ENCODE data around the gene CRYBG2.
"Not testable (repeated sequence)": the region's sequence is repeated elsewhere in the genome, so short reads cannot be mapped to it uniquely, and the experiment has no call there.

The CRYBG2 gene

DNA sequence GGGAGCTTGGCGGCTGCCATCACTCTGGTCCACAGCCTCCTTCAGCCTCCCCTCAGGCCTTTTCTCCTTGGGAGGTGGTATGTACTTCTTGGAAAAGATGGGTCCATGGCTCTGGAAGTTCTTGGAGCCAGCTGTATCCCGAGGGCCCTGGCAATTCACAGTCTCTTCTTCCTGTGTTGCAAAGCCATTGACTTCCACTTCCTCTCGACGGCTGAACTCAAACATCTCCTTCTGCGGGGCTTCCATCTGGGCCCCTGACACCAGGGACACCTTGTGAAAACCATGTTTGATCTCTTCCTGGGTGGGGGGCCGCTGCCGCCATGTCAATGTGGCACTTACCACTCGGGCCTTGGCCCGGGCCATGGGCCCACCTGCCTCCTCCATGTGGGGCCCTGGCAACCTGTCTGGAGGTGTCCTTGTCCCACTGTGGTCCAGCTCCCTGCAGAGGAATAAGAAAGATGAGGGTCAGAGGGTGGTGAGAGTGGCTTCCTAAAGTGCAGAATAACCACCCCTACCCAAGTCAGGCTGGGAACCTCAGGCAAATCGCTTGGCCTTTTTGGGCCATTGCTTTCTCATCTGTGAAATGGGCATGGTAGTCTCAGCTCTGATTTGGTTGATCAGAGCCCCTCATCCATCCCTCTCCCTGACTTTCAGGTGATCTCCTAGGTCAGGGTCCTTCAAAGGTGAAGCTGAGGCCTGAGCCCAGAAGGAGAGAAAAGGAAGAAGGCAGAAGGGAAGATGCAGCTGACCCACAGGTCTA, 7.5 kb downstream of the CRYBG2 start:
- no peak for FAIRE-seq

DNA sequence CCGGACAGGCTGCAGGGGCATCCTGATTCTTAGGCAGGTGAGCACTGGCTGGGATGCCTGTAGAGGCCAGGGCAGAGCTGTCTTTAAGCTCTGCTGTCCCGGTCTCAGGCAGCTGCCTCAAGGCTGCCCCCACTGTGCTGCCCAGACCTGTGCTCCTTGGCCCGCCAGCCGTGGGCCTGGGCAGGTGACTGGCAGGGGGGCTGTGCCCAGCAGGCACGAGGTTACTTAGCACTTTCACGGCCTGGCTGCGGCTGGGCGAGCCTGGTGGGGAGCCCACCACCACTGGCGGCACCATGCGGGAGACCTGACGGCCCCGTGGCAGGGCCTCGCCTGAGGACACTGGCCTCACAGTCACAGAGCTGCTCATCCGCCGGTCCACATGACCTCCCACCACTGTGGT, 8.2 kb downstream of the CRYBG2 start:
- no peak for FAIRE-seq

DNA sequence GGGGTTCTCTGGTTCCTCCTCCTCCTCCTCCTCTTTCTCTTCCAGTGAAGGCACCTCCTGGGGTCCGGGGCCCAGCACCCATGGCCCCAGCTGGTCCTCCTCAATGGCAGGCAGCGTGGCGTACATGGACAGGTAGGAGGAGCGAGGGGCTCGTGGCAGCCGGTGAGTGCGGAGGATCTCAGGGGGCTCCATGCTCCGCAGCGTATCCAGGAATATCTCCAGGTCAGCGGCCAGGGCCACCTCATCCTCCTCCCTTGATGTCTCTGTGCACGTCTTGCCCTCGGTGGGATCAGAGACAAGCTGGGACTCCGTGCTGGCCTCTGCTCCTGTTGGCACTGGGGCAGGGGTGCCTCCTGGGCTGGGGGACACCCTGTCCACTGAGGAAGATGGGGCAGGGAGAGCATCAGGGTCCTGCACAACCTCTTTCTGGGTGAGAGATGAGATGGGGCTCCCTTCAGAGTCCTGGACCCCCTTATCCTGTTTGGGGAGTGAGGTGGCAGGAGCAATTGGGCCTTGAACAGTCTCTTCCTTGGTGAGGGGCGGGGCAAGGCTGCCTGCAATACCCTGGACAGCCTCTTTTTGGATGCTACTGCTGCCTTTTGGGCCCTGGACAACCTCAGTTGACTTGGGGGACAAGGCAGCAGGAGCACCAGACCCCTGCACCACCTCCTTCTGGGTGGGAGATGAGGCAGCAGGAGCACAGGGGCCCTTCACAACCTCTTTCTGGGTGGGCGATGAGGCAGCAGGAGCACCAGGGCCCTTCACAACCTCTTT, 9.6 kb downstream of the CRYBG2 start:
- no peak for FAIRE-seq

DNA sequence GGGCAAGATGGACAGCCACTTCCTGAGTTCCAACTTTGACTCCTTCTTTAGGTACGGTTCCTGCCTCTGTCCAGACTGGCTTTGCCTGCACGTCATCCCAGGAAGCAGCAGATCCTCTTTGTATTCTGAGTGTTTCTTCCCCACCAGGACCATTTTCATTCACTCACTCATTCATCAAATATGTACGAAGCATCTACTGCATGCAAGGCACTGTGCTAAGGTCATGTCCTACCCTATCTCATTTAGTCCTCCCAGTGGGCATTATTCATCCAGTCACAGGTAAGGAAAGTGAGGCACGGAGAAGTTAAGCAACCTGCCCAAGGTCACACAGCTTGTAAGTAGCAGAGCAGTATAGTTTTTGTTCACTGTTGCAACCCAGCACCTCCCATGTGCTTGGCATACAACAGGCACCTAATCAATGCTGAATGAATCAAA, 13.9 kb downstream of the CRYBG2 start:
- no peak for FAIRE-seq

DNA sequence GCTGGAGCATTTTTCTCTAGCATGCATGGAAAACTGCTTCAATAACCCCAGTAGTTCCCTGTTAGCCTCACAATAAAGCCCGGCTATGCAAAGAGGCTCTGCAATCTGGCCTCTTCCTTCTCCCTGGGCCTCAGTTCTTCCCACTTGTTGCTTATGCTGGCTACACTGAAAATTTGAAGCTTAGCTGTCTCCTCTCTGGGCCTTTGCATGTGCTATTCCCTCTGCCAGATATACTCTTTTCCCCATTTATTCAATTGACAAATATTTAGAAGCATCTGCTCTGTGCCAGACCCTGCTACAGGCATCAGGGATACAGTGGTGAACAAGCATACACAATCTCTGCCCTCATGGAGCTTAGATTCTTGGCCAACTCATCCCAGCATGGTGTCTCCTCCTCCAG, 15.3 kb downstream of the CRYBG2 start:
- FAIRE-seq = no peak

DNA sequence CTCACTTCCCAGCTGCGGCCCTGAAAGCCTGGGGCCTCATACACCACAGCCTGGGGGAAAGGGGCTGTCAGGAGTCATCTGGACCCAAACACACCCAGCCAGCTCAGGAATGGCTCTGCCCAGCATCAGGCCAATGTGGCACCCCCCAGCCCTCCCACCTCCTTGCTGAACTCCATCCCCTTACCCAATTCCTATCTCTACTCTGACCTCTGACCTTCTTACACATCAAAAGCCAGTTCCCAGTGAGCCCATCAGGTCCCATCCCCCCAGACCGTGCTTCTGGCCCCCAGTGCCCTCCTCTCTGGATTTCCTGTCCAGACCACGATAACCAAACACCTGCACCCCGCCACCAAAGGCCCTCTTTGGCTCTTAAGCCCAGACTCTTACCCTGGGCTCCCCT, 16.3 kb downstream of the CRYBG2 start:
- no peak for FAIRE-seq

DNA sequence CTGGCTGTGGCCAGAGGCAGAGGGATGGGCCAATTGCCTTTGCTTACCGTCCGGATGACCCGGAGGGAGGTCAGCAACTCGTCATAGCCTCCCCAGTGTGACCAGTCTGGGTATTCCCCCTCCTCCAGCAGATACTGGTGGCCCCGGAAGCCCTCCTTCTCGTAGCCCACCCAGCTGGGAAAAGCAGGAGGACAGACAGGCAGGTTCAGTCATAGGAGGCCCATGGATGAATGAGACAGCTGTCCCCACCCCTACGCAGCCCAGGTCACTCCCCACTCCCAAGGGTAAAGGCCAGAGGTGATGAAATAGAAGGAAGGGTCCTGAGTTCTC, 16.8 kb downstream of the CRYBG2 start:
- FAIRE-seq = no peak

DNA sequence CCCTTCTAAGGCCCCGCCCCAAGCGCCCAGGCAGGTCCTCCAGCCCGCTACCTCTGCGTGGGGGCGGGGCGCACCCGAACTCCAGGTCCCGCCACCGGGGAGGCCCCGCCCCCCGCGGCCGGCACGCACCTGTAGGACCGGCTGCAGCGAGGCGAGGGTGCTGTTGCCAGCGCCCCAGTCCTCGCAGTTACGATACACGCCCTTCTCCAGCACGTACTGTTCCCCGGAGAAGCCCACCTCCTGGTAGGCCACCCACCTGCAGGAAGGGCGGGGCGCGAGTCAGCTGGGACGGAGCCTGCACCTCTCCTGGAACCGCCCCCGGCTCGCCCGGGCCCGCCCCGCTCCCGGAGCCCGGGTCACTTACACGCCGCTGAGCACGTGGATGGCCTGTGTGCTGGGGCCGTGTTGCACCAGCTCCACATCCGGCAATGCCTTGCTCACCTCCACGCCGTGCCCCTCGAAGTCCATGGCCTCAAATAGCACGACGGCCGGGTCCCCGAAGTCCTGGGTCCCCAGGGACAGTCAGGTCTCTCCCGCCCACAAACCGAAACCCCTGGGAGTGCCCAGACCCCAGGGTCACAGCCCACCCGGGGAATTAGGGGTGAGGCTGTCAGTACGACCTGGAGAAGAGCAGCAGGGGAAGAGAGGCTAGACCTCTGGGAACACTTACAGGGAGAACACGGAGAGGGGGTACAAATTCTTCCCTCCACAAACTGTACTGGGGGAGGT, 17.3 kb downstream of the CRYBG2 start:
- FAIRE-seq = no peak

DNA sequence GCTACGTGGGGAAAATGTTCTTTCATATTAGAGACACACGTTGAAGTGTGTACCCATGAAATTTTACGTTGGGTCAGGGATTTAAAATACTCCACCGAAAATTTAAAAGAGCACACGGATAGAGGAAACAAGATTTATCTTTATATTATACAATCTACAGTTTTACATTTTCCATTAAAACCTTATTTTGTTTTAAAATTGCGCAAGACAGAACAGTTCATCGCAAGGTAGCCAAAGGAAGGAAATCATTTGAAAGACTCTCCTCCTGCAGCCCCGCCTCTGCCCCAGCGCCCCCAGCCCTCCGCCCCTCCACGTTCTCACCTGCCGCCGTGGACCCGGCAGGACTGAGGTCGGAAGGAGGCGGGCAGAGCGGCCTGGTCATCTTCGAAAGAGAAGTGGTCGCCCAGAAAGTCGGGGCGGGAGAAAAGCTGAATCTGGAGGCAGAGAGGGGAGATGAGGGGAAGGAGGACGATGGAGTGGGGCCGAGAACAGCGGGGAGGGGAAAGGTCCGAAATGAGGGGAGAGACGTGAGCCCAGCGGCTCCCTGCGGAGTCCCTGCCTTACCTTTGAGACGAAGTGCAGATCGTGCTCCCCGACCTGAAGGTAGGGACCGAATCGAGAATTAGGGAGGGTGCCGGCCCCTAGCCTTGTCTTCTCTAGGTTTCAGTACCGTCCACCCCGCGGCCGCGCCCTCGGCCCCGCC, 18.0 kb downstream of the CRYBG2 start:
- FAIRE-seq = no peak

DNA sequence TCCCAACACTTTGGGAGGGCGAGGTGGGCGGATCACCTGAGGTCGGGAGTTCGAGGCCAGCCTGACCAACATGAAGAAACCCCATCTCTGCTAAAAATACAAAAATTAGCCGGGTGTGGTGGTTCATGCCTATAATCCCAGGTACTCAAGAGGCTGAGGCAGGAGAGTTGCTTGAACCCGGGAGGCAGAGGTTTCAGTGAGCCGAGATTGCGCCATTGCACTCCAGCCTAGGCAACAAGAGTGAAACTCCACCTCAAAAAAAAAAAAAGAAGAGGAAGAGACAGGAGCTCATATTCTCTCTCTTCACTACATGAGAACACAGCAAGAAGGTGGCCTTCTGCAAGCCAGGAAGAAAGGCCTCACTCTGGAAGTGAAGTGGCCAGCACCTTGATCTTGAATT, 20.6 kb downstream of the CRYBG2 start:
- FAIRE-seq = not testable (repeated sequence)

DNA sequence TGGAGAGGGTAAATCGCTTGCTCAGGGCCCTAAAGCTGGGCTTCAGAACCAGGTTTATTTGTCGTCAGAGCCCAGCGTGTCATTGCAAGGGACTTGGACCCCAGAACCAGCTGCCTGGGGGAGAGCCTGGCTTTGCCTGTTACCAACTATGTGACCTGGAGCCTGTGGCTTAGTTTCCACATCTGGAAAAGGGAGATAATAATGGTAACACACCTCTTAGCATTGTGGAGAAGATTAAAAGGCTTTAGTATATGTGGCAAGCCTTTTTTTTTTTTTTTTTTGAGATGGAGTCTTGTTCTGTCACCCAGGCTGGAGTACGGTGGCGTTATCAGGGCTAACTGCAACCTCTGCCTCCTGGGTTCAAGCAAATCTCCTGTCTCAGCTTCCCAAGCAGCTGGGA, 23.7 kb downstream of the CRYBG2 start:
- FAIRE-seq = no peak

DNA sequence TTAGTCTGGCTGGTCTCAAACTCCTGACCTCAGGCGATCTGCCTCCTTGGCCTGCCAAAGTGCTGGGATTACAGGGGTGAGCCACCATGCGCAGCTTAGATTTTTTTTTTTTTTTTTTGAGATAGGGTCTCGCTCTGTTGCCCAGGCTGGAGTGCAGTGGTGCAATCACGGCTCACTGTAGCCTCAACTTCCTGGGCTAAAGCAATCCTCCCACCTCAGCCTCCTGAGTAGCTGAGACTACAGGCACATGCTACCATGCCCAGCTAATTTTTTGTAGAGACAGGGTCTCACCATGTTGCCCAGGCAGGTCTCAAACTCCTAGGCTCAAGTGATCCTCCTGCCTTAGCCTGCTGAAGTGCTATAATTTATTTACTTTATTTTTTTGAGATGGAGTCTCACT, 24.6 kb downstream of the CRYBG2 start:
- FAIRE-seq = not testable (repeated sequence)

DNA sequence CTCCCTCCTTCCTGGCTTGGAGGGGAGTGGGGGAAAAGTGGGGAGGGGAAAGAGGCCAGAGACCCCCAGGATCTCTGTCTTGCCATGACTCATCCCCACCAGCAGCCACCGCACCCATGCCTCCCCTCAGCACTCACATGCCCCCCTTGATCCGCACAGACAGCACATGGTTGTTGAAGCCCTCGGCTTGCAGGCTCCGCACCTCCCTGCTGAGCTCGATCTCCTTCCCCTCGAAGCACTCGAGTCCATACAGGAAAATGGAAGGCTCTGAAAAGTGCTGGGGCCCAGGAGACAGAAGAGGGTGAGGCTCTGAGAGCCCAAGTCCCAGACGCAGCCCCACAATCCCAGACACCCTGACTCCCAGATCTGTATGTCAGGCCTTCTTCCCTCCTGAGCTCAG, 25.3 kb downstream of the CRYBG2 start:
- no peak for FAIRE-seq

DNA sequence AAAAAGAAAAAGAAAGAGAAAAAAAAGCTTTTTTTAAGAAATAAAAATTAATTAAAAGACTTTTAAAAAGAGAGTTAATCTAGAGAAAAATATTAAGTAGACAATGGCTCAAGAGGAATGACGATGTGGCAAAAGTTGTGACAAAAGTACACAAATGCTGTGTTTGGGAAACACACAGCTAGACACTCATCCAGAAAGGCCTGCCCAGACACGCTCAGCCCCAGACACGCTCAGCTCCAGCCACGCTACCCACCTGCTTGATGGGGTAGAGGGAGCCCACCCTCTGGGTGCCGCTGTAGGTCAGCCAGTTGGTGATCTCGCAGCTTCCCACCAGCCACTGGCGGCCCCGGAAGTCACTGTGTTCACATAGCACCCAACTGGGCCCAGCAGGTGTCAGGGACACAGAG, 26.0 kb downstream of the CRYBG2 start:
- no peak for FAIRE-seq

DNA sequence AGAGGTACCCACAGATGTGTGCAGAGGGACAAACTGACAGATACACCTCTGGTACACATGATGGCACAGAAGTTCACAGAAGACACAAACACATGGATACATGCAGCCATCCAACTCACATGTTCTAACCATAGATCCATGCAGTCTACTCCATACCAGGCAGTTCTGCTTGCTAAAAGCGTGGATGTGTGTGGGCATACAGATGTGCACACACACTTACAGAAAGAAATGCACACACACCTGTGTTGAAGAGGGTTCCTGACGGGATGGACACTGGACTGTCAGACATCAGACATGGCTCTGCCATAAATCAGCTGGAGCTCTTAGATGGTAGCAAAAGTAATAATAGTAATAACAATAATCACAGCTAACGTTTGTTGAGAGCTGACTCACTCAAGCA, 29.4 kb downstream of the CRYBG2 start:
- FAIRE-seq = no peak

DNA sequence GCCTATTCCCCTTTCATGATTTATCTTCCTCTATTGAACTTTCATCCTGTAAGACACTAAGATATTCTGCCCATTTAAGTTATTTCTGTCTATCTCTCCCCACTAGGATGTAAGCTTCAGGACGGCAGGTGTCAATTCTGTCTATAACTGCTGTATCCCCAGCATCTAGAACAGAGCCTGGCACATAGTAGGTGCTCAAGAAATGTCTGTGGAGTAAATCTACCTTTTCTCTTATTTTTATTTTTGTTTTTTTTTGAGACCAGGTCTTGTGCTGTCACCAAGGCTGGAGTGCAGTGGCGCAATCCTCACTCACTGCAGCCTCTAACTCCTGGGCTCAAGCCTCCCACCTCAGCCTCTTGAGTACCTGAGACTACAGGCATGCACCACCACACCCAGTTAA, 30.5 kb downstream of the CRYBG2 start:
- FAIRE-seq = no peak

DNA sequence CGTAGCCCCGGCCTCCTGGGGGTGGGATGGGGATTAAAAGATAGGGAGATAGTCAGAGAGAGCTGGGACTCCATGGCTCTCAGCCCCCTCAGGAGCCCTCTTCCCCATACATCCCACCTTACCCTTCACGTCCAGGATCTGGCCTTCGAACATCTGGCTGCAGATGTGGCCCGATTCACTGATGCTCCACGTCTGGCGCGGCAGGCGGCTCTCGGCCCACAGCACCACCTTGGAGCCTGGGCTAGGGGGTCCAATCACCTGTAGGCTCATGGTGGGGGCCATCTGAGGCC, 31.9 kb downstream of the CRYBG2 start:
- FAIRE-seq = no peak

DNA sequence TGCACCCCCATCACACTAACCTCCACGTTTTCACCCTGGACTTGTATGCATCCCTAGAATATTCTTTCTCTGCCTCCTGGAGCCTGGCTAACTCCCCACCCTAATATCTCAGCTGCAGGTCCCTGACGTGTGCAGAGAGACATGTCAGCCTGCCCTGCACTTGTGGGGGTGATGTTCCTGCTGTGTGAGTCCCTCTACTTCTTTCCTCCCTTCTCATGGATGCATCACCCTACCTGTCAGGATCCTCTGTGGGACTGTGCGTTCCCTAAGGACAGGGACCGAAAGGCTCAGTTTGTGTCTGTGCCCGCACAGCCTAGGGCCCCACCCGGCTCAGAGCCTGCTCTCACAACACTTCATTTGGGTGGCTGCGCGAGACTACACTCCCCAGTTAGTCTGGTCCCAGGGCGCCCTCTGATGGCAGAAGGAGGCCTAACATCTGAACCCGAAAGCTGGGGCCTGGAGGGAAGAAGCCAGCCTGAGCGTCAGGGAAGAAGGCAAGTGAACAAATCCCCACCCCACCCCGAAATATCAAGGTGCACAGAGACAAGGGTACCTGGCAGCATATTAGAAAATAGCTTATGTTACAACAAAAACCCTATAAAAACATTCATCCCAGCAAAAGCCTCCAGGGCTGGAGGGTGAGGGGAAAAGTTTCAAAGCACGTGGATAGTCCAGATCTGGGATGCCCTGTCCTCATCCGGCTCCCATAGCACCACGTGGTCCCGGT, 32.5 kb downstream of the CRYBG2 start:
- FAIRE-seq = no peak

DNA sequence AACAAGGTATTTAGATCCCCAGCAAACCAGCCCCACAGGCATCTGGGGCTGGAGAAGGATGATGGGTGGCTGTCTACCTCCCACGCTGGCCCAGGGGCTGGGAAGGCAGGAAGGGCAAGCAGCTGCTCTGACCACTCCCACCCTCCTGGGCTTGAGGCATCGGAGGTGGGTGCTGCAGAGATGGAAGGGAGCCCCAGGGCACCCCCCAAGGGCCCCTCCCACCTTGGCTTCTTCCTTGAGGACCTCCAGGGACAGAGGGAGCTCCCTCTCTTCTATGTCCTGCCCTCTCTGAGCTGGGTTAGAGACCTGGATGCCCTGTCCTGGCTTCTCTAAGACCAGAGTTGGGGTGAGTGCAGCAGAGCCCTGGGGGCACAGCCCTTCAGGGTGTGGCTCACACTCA, 33.0 kb downstream of the CRYBG2 start:
- FAIRE-seq = no peak

DNA sequence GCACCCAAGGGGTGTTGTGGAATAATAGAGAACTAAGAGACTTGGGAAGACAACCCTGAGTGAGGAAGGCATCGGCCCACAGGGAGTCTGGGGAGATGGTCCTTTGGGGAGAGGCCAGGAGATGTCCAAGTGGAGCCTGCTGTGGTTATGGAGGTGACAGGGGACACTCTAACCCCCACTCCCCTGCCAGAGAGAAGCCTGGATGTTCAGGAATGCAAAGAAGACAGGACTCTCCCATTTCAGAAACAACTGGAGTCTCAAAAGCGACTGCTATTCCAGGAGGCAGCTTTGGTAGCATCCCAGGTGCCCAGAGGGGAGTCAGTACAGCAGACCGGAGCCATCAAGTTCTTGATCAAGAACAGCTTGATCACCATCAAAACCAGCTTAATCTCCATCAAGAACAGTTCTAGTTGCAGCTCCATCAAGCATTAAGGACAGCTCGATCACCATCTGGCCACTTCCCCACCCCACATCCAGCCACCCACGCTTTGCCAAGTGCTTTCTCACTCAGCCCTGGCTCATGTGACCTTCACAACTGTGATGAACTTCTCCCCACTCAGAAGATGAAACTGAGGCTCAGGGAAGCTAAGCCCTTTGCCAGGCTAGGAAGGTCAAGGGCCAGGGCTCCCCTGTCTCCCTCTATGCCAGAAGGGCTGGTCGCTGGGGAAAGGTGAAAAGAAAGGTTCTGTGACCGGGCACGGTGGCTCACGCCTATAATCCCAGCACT, 35.4 kb downstream of the CRYBG2 start:
- FAIRE-seq = no peak

DNA sequence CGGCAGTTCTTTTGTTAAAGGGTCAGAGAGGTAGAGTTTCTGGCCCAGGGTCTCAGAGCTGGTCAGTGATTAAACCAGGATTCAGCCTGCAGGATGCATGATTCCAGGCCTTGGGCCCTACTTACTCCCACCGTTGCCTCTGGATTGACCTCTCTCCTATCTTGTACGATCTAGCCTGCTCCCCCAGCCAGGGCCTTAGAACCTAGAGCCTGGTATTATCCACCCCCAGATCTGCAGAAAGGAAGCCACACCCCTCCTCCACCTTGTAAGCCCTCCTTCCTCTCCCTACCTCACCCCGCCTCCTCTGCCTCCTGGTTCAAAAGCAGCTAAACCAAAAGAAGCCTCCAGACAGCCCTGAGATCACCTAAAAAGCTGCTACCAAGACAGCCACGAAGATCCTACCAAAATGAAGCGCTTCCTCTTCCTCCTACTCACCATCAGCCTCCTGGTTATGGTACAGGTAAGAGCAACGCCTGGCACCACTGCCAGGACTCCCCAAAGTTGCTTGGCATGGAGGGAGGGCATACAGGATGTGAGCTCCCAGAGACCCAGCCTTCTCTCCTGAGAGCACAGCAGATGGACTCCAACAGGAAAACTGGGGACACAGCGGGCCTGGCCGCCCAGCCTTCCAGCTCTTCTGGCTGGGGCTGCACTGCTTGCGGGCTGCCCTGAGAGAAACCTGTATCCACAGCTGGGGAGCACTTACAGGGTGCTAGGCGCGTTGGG, 36.2 kb downstream of the CRYBG2 start, which contains the start of gene CD52:
TSS of gene CD52 (plus strand) at position 347 of the 726 bp plus-strand sequence. CDS start at position 407, 60 bp downstream.
- FAIRE-seq = no peak
